HG03521 (cell line): ENCODE results near the gene CACNB4.
A peak's percentile ranks its signal among the peaks of the same experiment; 100 is the strongest.

Experiments
- ATAC-seq: cut with Tn5 transposase; IDR thresholded peaks from one replicate; pipeline ENCODE4 v1.9.1; 2021; ENCODE audit warnings: mild to moderate bottlenecking, moderate library complexity; ENCODE audit not compliant: unreplicated experiment

Gene CACNB4

DNA sequence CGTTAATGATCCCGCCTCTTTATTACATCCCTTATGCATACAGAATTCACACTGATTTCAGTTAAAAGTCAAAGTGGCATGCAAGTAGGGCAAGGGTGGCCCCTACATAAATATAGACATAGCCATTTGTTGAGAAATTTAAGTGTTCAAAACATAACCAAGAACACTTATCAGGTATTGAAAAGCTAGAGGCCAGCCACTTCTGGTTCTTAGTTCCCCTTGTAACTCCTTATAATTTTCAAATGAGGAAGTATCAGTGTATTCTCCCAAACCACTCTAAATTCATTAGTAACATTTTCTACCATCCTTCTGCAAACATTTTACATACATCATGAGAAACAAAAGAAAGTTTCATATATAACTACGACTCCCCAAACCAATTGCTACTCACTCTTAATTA is 264.9 kb downstream of the CACNB4 start:
- peak; percentile 52 for ATAC-seq

GRCh38 chr2:151830961-151831360 is 267.9 kb downstream of the CACNB4 start:
- no peak for ATAC-seq

- no peak for ATAC-seq
These were observed 269.9 kb downstream of the CACNB4 start for GRCh38 chr2:151828890-151829324.

- peak; percentile 93 for ATAC-seq
These were observed 270.5 kb downstream of the CACNB4 start, which contains the start of gene ARL5A for GRCh38 chr2:151828143-151828889. TSS of gene ARL5A (minus strand) at chr2:151828421. CDS start at chr2:151828176, 245 bp downstream.

DNA sequence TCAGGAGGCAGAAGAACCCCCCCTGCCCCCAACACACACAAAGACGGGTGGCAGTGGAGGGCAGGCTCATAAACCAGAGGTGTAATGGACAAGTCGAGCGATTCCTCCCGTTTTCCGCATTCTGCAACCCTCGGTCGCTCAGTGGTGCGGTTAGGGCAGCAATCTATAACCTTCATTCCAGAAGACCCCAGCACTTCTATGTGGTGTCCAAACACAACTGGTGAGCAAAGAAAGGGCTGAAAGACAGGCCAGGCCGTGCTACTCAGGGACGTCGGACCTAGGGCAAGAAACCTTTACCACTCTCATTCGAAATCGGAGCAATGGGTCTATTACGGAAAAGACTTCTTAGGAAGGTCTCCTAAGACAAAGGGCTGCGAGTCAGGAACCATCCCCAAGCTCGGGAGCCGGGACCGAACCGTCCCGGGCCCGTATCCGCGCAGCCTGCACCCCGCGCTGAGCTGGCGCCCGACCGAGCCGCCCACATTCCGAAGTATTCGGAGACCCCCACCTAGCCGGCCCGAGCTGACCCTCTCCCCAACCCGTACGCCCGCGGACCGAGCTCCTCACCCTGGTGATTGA is 271.2 kb downstream of the CACNB4 start:
- ATAC-seq, result peak; percentile 19

- ATAC-seq, result no peak
These were observed 272.1 kb downstream of the CACNB4 start for GRCh38 chr2:151826737-151827157.

DNA sequence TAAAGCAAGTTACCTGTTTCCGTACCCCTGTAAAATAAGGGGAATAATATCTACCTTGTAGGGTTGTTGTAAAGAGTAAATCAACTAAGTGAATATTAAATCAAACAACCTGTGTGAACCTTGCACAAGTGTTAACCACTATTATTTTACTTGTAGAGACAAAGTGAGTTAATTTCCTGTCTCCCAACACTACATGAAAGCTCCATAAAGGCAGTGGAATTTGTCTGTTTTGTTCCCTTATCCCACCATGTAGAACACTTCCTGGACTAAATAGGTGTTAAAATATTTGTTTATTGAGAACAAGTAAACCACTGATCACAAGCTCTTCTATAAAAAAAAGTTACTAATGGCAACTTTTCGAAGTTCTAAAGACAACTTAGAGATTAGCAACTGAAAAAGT is 274.0 kb downstream of the CACNB4 start:
- no peak for ATAC-seq

DNA sequence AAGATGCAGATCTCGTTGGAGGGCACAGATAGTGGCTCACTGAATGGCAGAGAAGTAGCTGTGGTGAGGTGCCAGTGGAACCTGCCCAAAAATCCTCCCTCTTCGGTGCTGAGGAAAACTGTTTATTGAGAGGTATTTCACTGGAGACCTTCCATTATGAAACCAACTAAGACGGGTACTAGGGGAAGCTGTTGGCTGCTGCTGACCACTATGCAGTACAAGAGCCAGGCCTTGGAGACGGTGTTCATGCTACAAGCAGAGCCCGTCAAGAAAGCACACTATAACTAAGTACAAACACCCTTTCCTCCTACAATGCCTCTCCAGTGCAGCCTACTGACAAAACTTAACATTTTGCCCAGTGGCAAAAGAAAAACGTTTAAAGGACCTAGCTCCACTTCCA is 275.2 kb downstream of the CACNB4 start:
- ATAC-seq, result no peak

DNA sequence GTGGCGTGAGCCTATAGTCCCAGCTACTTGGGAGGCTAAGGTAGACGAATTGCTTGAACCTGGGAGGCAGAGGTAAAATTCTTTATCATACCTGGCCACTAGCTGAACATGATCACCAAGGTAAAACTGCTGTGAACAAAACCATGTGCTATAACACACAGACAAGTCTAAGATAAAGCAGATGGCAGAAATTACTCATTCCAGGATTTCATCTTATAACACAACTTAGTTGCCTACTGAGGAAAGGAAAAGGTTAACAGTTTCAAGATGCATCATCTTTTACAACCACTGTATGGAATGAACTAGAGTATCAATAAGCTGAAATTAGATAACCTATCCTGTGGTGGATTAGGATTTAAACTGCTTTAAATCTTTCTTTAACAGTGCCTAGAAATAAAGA is 278.9 kb downstream of the CACNB4 start:
- ATAC-seq, result peak; percentile 43

DNA sequence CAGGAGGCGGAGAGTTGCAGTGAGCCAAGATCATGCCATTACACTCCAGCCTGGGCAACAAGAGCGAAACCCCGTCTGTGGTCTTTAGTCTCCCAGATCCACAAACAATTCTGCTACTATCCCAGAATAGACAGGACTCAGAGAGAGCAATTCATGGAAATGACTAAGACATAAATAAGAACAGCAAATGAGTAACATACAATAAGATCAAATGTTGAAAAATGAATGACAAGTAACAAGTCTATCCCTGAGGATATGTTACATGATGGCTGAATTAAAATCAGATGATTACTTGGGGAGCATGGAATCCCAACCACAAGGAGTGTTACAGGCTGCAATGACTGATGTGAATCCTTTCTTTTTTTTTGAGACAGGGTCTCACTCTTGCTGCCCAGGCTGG is 280.9 kb downstream of the CACNB4 start:
- no peak for ATAC-seq

GRCh38 chr2:151816843-151817242 is 282.0 kb downstream of the CACNB4 start:
- ATAC-seq, result no peak

DNA sequence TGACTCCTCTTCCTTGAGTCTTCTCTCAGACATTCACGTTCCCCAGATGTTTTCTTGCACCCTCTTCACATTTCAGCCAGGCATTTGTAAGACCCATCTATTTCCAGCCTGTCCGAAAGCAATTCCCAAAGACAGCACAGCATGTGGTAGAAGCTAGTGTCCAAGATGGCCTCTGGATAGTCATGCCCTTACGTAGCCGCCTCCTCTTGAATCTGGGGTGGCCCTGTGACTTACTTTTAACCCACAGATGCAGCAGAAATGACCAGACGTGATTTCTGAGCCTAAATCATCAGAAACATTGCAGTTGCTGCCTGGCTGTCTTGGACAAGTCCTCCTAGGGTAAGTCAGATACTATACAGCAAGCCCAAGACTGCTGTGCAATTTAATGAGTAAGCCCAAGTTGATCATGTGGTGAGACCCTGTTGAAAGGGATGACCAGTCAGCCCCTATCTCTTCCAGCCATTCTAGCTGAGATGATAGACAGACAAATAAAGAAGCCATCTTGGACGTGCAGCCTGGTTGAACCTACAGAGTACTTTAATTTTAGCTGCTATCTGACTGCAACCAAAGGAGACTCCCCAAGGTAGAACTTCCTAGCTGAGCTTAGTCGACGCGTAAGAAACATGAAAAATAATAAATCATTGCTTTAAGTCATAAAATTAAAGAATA is 282.9 kb downstream of the CACNB4 start:
- no peak for ATAC-seq

GRCh38 chr2:151810489-151810888 is 288.4 kb downstream of the CACNB4 start:
- ATAC-seq, result no peak

- no peak for ATAC-seq
These were observed 289.8 kb downstream of the CACNB4 start for GRCh38 chr2:151809073-151809383.

DNA sequence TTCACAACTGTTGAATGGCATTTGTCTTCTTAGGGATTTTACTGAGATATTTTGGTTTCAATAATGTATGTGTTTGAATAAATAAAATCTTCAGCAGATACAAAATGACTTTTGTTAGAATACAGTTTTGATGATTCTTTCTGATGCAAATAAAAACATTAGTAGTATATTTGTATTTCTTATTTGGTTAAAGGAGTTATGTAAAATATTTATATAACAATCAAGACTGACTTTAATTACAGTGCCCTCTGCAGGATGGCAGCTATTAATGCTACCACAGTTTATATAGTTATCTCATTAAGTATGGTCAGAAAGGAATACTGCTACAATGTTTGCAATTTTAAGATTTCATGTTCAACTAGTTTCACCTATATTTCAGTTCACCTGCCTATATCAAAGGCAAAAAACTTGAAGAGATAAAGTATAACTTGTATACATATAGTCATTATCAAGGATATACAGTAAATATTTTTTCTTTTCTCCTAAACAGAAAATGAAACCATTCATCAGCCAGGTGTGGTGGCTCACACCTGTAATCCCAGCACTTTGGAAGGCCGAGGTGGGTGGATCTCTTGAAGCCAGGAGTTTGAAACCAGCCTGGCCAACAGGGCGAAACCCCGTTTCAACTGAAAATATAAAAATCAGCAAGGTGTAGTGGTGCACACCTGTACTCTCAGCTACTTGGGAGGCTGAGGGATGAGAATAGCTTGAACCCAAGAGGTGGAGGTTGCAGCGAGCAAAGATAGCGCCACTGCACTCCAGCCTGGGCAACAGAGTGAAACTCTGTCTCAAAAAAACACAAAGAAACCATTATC is 290.4 kb downstream of the CACNB4 start:
- no peak for ATAC-seq

GRCh38 chr2:151805961-151806360 is 292.9 kb downstream of the CACNB4 start:
- ATAC-seq, result no peak

DNA sequence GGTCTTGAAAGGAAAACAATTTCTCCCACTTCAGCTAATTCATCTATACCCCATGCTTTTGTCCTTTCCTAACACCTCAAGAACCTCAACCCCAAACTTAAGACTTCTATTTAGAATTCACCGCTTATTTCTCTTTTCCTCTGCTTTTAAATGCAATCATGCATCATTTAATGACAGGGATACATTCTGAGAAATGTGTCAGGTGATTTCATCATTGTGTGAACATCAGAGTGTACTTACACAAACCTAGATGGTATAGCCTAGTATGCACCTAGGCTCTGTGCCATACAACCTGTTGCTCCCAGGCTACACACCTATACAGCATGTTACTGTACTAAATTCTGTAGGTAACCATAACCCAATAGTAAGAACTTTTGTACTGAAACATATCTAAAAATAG is 293.5 kb downstream of the CACNB4 start:
- ATAC-seq, result no peak

DNA sequence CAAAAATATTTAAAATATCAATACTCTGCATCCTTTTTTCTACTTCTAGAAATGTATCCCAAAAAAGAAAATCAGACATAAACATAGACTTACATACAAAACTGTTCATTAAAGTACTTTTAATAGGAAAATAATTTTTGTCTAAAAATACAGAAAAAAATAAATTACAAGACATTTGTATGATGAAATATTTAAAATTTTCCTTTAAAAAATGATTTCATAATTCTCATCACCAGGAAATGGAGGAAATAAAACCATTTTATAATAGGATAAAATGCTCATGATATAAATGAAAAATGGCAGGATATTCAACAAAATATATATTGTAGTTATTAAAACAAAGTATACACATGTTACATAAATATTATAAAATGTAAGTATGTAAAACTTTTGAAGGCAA is 295.0 kb downstream of the CACNB4 start:
- no peak for ATAC-seq

DNA sequence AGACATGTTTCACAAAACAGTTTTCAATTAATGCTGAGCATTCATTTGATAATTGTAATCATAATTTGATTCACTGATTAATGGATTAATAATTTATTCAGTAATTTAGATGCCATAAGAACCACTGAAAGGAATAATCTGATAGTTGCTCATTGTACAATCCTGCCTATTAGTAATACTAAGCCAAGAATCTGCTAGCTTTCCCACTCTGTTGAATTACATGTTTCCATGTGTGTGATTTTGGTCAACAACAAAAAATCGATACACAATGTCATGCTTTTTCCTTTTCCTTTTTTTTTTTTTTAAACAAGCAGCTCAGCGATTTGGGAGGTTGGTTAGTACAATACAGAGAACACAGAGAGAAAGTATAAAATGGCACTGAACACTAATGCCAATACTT is 296.5 kb downstream of the CACNB4 start:
- no peak for ATAC-seq

DNA sequence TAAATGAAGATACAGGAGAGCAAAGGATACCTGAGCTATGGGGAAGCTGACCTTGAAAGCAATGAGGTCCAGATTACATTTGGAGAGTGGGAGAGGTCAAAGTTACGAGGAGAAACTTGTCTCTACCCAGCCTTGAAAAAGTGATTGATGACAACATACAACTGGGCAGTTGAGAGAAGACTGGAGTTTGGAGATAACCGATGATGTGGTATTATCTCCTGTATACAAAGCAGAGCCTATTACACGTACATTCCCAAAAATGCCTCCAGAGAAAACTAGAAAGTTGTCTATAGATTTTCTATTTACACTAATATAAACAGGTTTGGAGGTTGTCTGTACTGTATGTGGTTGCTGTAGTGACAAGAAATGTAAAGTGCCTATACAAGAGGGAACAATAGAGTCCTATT is 299.0 kb downstream of the CACNB4 start:
- ATAC-seq, result no peak

DNA sequence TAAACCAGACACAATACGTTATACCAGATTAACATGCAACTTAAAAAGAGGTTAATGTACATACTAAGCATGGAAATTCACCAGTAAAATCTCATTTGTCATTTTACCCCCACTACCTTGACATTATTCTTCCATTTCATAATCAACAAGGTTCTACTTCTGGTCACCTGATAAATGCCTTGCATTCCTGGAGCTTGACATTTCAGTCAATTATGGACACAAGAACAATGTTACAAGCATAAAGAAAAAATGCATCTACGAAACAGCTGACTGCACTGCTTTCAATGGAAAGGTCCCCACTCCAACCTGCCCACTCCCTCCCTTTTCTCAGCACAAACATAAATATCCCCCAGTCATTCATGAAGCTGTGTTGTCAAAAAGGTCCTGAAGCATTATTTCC is 302.1 kb downstream of the CACNB4 start:
- ATAC-seq, result no peak
